DOHH2 (cell line): Measurements from ENCODE around the gene FAM234A.

Experiments used
- EZH2phosphoT487 ChIP-seq: fragments of 200-600 bp; sonication (generic); IDR thresholded peaks from 2 replicates; pipeline ENCODE4 v1.6.1; 2017; ENCODE audit warnings: borderline replicate concordance, mild to moderate bottlenecking, antibody characterized with exemption, low read length, moderate library complexity, mixed read lengths
- TF ChIP-seq, protein P1 (sequence below): fragments of 200-600 bp; sonication (generic); IDR thresholded peaks from one replicate; pipeline ENCODE4 v1.5.1; 2014; ENCODE audit warnings: antibody characterized with exemption, mild to moderate bottlenecking, low read depth, low read length; ENCODE audit not compliant: poor library complexity, severe bottlenecking

DNA sequence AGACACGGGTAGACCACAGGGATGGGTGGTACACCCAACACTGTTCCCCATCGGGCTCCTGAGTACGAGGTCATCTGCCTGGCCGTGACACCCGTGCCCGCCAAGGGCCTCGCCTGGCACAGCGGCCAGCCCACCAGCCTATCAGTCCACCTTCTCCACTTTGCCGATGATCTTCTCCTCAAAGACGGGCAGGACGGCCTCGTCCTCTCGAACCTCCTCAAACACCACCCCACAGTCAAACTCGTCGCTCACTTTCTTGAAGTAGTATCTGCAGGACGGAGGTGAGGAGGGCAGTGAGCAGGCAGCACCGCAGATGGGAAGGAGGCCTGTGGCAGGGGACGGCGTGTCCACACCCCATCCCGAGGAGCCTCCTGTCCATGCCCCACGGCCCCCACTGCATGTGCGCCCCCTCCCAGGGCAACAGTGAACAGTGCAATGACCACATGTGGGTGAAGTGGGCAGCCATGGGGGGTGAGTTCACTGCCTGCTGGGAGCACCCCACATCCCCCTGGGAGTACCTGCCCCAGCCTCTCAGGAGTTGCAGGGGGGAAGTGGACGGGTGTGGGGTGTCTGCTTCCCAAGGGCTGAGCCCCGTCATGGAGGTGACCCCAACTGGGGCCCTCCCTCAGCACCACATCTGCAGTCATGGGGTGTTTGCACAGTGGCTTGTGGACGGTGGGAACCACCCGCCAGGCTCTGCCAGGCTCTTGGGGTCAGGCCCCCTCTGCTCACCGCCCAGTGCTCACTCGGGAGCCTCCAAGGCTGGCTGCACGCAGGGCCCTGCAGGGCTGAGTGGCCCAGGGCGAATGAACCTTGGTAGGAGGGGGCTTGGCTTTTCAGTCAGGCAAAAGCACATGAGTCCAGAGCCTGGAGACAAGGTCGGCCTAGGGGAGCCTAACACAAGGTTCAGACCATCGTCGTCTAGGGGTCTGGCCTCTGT is 53.6 kb downstream of the FAM234A start:
- TF ChIP-seq, protein P1, sequence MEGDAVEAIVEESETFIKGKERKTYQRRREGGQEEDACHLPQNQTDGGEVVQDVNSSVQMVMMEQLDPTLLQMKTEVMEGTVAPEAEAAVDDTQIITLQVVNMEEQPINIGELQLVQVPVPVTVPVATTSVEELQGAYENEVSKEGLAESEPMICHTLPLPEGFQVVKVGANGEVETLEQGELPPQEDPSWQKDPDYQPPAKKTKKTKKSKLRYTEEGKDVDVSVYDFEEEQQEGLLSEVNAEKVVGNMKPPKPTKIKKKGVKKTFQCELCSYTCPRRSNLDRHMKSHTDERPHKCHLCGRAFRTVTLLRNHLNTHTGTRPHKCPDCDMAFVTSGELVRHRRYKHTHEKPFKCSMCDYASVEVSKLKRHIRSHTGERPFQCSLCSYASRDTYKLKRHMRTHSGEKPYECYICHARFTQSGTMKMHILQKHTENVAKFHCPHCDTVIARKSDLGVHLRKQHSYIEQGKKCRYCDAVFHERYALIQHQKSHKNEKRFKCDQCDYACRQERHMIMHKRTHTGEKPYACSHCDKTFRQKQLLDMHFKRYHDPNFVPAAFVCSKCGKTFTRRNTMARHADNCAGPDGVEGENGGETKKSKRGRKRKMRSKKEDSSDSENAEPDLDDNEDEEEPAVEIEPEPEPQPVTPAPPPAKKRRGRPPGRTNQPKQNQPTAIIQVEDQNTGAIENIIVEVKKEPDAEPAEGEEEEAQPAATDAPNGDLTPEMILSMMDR, result no peak
- TF ChIP-seq EZH2phosphoT487, result no peak
